ENCODE results near the gene ROBO1. TPM values are rescaled to one million over a fixed set of nuclear protein-coding genes. Genes with fewer than 3 reads are reported as not detected.

ROBO1 gene
- total RNA-seq, 1 donor from 2014 or later = 19.4 TPM

- H3K4me3 ChIP-seq (ENCODE audit: low read depth, low read length) = no peak overlapping the region
- no peak for DNase-seq (ENCODE audit: low read depth)
- TF ChIP-seq CTCF (conservative IDR thresholded peaks at IDR 0.05; ENCODE audit: low read depth, low read length) = no peak
Observed at GRCh38 chr3:79146024-79146423, 621.8 kb downstream of the ROBO1 start.

- DNase-seq (ENCODE audit: low read depth) = no peak
- H3K4me3 ChIP-seq (ENCODE audit: low read depth, low read length) = no peak overlapping the region
- no peak for TF ChIP-seq CTCF (conservative IDR thresholded peaks at IDR 0.05; ENCODE audit: low read depth, low read length)
Observed at GRCh38 chr3:79140708-79141107, 627.1 kb downstream of the ROBO1 start.

GRCh38 chr3:79139395-79140068 lies 628.3 kb downstream of the ROBO1 start:
- no peak overlapping the region for H3K4me3 ChIP-seq (ENCODE audit: low read depth, low read length)
- no peak for TF ChIP-seq CTCF (conservative IDR thresholded peaks at IDR 0.05; ENCODE audit: low read depth, low read length)
- DNase-seq (ENCODE audit: low read depth) = no peak

GRCh38 chr3:79125313-79125984 lies 642.3 kb downstream of the ROBO1 start:
- no peak for DNase-seq (ENCODE audit: low read depth)
- H3K4me3 ChIP-seq (ENCODE audit: low read depth, low read length) = no peak overlapping the region
- no peak for TF ChIP-seq CTCF (conservative IDR thresholded peaks at IDR 0.05; ENCODE audit: low read depth, low read length)

GRCh38 chr3:79115458-79115857 lies 652.3 kb downstream of the ROBO1 start:
- no peak for DNase-seq (ENCODE audit: low read depth)
- TF ChIP-seq CTCF (conservative IDR thresholded peaks at IDR 0.05; ENCODE audit: low read depth, low read length) = no peak
- no peak overlapping the region for H3K4me3 ChIP-seq (ENCODE audit: low read depth, low read length)

GRCh38 chr3:79113876-79114275 lies 653.9 kb downstream of the ROBO1 start:
- TF ChIP-seq CTCF (conservative IDR thresholded peaks at IDR 0.05; ENCODE audit: low read depth, low read length) = no peak
- no peak overlapping the region for H3K4me3 ChIP-seq (ENCODE audit: low read depth, low read length)
- DNase-seq (ENCODE audit: low read depth) = no peak

All from epithelial cell of proximal tubule (primary cell).